HL-60 (cell line): ENCODE measurements around the gene C1orf232.

Source experiments
- GABPA ChIP-seq: IDR thresholded peaks from 2 replicates; pipeline ENCODE4 v1.6.1; 2012; ENCODE audit warnings: low read depth
- POLR2AphosphoS5 ChIP-seq: IDR thresholded peaks from 2 replicates; pipeline ENCODE4 v1.6.1; 2012; ENCODE audit warnings: low read depth
- SPI1 ChIP-seq: IDR thresholded peaks from 2 replicates; pipeline ENCODE4 v1.6.1; 2012; ENCODE audit warnings: low read depth, mild to moderate bottlenecking, borderline replicate concordance
- TF ChIP-seq, protein P1 (sequence below): IDR thresholded peaks from one replicate; pipeline ENCODE4 v1.5.1; 2011; ENCODE audit warnings: low read length, control low read depth, inconsistent platforms; ENCODE audit not compliant: insufficient read depth
- TF ChIP-seq, protein P2 (sequence below): IDR thresholded peaks from 2 replicates; pipeline ENCODE4 v1.6.1; 2012; ENCODE audit warnings: low read depth; ENCODE audit not compliant: insufficient replicate concordance

DNA sequence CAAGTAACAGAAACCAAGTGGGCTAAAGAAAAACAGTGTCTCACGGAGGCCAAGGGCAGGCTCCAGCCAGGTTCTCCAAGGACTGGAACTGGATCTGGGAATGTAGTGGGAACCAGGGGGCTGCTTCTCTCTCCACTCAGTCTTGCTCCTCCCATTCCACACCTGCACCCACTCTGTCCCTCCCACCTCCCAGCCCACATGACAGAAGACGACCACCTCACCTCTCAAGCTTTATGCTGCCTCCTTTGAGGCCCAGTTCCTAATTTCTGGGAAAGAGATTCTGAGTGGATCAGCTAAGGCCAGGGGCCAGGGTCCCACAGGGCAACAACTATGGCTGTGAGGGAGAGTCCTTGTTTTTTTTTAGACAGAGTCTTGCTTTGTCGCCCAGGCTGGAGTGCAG lies 46.5 kb upstream of the C1orf232 start:
- TF ChIP-seq, protein P1, sequence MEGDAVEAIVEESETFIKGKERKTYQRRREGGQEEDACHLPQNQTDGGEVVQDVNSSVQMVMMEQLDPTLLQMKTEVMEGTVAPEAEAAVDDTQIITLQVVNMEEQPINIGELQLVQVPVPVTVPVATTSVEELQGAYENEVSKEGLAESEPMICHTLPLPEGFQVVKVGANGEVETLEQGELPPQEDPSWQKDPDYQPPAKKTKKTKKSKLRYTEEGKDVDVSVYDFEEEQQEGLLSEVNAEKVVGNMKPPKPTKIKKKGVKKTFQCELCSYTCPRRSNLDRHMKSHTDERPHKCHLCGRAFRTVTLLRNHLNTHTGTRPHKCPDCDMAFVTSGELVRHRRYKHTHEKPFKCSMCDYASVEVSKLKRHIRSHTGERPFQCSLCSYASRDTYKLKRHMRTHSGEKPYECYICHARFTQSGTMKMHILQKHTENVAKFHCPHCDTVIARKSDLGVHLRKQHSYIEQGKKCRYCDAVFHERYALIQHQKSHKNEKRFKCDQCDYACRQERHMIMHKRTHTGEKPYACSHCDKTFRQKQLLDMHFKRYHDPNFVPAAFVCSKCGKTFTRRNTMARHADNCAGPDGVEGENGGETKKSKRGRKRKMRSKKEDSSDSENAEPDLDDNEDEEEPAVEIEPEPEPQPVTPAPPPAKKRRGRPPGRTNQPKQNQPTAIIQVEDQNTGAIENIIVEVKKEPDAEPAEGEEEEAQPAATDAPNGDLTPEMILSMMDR = no peak
- TF ChIP-seq, protein P2, sequence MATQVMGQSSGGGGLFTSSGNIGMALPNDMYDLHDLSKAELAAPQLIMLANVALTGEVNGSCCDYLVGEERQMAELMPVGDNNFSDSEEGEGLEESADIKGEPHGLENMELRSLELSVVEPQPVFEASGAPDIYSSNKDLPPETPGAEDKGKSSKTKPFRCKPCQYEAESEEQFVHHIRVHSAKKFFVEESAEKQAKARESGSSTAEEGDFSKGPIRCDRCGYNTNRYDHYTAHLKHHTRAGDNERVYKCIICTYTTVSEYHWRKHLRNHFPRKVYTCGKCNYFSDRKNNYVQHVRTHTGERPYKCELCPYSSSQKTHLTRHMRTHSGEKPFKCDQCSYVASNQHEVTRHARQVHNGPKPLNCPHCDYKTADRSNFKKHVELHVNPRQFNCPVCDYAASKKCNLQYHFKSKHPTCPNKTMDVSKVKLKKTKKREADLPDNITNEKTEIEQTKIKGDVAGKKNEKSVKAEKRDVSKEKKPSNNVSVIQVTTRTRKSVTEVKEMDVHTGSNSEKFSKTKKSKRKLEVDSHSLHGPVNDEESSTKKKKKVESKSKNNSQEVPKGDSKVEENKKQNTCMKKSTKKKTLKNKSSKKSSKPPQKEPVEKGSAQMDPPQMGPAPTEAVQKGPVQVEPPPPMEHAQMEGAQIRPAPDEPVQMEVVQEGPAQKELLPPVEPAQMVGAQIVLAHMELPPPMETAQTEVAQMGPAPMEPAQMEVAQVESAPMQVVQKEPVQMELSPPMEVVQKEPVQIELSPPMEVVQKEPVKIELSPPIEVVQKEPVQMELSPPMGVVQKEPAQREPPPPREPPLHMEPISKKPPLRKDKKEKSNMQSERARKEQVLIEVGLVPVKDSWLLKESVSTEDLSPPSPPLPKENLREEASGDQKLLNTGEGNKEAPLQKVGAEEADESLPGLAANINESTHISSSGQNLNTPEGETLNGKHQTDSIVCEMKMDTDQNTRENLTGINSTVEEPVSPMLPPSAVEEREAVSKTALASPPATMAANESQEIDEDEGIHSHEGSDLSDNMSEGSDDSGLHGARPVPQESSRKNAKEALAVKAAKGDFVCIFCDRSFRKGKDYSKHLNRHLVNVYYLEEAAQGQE = no peak
- no peak for TF ChIP-seq POLR2AphosphoS5
- no peak for TF ChIP-seq SPI1
- TF ChIP-seq GABPA = no peak
